ENCODE measurements around the gene CYP24A1. TPM values are rescaled to one million over a fixed set of nuclear protein-coding genes. Genes with fewer than 3 reads are reported as not detected.

Gene CYP24A1
- total and polyA plus RNA-seq, 2 of the 13 experiments (the other 11 are each of a cell fraction or from before 2014, with no cell fraction given), result 9.4 to 32.7 TPM

DNA sequence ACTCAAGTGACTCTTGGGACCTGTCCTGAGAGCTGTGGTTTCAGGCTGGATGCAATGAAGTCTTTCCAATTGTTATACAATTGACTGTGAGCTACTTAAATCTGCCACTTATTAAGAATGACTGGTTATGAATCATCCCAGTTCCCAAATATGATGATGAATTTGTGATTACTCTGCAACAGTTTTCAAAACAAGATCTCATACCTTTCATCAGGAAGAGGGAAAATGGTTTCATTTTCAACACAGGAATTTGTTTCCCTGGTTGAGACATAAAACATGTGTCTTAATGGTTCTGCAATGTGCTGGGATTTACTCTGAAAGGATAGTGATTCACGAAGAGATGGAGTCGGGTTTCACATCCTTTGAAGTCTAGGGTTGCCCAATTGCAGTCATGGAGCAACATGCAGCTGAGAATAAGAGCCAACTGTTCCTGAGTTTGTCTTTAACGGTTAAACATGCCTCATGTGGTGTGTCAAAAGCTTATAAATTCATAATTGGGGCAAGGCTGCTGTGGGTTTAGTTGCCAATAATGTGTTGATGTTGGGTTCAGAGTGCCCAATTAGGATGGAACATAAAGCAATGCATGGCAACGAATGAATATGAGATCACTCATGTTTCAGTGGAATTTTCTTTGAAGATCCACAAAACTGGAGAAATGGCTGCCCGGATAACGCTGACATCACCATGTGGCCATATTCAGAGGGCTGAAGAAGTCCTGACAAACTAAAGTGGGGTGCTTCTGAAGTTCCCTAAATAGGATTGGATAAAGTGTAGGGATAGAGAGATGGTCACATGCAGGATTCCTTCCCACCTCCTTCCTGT, 41.0 kb downstream of the CYP24A1 start (continued):
- TF ChIP-seq, protein P1, sequence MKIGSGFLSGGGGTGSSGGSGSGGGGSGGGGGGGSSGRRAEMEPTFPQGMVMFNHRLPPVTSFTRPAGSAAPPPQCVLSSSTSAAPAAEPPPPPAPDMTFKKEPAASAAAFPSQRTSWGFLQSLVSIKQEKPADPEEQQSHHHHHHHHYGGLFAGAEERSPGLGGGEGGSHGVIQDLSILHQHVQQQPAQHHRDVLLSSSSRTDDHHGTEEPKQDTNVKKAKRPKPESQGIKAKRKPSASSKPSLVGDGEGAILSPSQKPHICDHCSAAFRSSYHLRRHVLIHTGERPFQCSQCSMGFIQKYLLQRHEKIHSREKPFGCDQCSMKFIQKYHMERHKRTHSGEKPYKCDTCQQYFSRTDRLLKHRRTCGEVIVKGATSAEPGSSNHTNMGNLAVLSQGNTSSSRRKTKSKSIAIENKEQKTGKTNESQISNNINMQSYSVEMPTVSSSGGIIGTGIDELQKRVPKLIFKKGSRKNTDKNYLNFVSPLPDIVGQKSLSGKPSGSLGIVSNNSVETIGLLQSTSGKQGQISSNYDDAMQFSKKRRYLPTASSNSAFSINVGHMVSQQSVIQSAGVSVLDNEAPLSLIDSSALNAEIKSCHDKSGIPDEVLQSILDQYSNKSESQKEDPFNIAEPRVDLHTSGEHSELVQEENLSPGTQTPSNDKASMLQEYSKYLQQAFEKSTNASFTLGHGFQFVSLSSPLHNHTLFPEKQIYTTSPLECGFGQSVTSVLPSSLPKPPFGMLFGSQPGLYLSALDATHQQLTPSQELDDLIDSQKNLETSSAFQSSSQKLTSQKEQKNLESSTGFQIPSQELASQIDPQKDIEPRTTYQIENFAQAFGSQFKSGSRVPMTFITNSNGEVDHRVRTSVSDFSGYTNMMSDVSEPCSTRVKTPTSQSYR (CRISPR knock-in tag; IDR thresholded peaks at IDR 0.05; ENCODE audit: borderline replicate concordance), result peak; percentile 61; the same call in 1 of the 2 replicates
- TF ChIP-seq FOXA3 (CRISPR knock-in tag; IDR thresholded peaks at IDR 0.05) (peak; percentile 94), GATA4 (IDR thresholded peaks at IDR 0.05; ENCODE audit: borderline replicate concordance, low read depth) (peak; percentile 80; the same call in 1 of the 2 replicates), ATF7 (IDR thresholded peaks at IDR 0.05) (peak; percentile 78), ATF7 (CRISPR knock-in tag; IDR thresholded peaks at IDR 0.05) (peak; percentile 27; the same call in 1 of the 2 replicates), ETV5 (CRISPR knock-in tag; IDR thresholded peaks at IDR 0.05; ENCODE audit: borderline replicate concordance) (peak; percentile 77), HMGXB4 (CRISPR knock-in tag; IDR thresholded peaks at IDR 0.05; ENCODE audit: borderline replicate concordance in 1 of 2, low read depth in 1 of 2) (peak; percentile 11 to 33; a peak in 1 of 4 replicates), ZNF780A (CRISPR knock-in tag; IDR thresholded peaks at IDR 0.05) (peak; percentile 88; the same call in 1 of the 2 replicates), ISL2 (CRISPR knock-in tag; IDR thresholded peaks at IDR 0.05) (peak; percentile 87), TEAD3 (CRISPR knock-in tag; optimal IDR thresholded peaks at IDR 0.05; ENCODE audit: borderline replicate concordance) (peak; percentile 81), RELA (CRISPR knock-in tag; IDR thresholded peaks at IDR 0.05) (0 out of 2 replicates have a peak, but pooled peaks have one; percentile 14), ZNF672 (CRISPR knock-in tag; IDR thresholded peaks at IDR 0.05) (no peak), ZNF619 (CRISPR knock-in tag; IDR thresholded peaks at IDR 0.05) (no peak), TBX2 (CRISPR knock-in tag; IDR thresholded peaks at IDR 0.05; ENCODE audit: borderline replicate concordance) (peak; percentile 90), NR2F2 (IDR thresholded peaks at IDR 0.05; ENCODE audit: borderline replicate concordance, low read depth) (peak; percentile 70; the same call in 1 of the 2 replicates), HNRNPL (IDR thresholded peaks at IDR 0.05; ENCODE audit: low read depth, low read length) (no peak), YEATS2 (CRISPR knock-in tag; IDR thresholded peaks at IDR 0.05; ENCODE audit: borderline replicate concordance) (peak; percentile 49; the same call in 1 of the 2 replicates), ZBTB21 (CRISPR knock-in tag; IDR thresholded peaks at IDR 0.05) (peak; percentile 17; the same call in 1 of the 2 replicates), ZNF605 (CRISPR knock-in tag; IDR thresholded peaks at IDR 0.05) (peak; percentile 94), MXD4 (CRISPR knock-in tag; IDR thresholded peaks at IDR 0.05) (0 out of 2 replicates have a peak, but pooled peaks have one; percentile 85)
- TF ChIP-seq, protein P2, sequence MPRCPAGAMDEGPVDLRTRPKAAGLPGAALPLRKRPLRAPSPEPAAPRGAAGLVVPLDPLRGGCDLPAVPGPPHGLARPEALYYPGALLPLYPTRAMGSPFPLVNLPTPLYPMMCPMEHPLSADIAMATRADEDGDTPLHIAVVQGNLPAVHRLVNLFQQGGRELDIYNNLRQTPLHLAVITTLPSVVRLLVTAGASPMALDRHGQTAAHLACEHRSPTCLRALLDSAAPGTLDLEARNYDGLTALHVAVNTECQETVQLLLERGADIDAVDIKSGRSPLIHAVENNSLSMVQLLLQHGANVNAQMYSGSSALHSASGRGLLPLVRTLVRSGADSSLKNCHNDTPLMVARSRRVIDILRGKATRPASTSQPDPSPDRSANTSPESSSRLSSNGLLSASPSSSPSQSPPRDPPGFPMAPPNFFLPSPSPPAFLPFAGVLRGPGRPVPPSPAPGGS (CRISPR knock-in tag; IDR thresholded peaks at IDR 0.05), result 0 out of 2 replicates have a peak, but pooled peaks have one; percentile 11
- TF ChIP-seq, protein P3, sequence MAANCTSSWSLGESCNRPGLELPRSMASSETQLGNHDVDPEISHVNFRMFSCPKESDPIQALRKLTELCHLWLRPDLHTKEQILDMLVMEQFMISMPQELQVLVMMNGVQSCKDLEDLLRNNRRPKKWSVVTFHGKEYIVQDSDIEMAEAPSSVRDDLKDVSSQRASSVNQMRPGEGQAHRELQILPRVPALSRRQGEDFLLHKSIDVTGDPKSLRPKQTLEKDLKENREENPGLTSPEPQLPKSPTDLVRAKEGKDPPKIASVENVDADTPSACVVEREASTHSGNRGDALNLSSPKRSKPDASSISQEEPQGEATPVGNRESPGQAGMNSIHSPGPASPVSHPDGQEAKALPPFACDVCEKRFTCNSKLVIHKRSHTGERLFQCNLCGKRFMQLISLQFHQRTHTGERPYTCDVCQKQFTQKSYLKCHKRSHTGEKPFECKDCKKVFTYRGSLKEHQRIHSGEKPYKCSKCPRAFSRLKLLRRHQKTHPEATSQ (CRISPR knock-in tag; IDR thresholded peaks at IDR 0.05; ENCODE audit: borderline replicate concordance), result peak; percentile 97; the same call in 1 of the 2 replicates
